ENCODE data around the gene IL3RA. TPM values are rescaled to one million over a fixed set of nuclear protein-coding genes. Genes with fewer than 3 reads are reported as not detected.

Gene IL3RA
- total and polyA plus RNA-seq, 2 of the 8 experiments (the other 6 are each of a cell fraction or from before 2014, with no cell fraction given), result 0.11 TPM; not detected in 1

- Histone ChIP-seq H3K23me2 (ENCODE audit: low read depth, low read length) (no peaks in the 10 kb centered on the region), H3K79me2 (ENCODE audit: control insufficient read depth in 1 of 2, insufficient read depth in 2 of 2, low read length in 2 of 2) (no peaks in the 10 kb centered on the region), H3K27ac (ENCODE audit: low read depth, low read length) (no peak overlapping the region), H2BK120ac (replicated peaks; ENCODE audit: low read depth, low read length) (no peak overlapping the region), H2AFZ (ENCODE audit: low read length) (no peak overlapping the region), H2BK12ac (ENCODE audit: low read depth, low read length) (no peak overlapping the region), H3K9me3 (ENCODE audit: insufficient read depth in 2 of 2, low read depth in 1 of 2, low read length in 1 of 2) (no peaks in the 10 kb centered on the region), H3K14ac (ENCODE audit: insufficient read length) (no peak overlapping the region), H3K4me3 (ENCODE audit: extremely low read depth in 1 of 4, insufficient read depth in 2 of 4, low read depth in 3 of 4, low read length in 4 of 4) (no peak overlapping the region), H2BK15ac (ENCODE audit: low read length) (no peak overlapping the region), H2BK5ac (ENCODE audit: low read depth, low read length) (no peak overlapping the region), H3K27me3 (replicated peaks in 1 of 4; ENCODE audit: control insufficient read depth in 3 of 4, extremely low read depth in 1 of 4, insufficient read depth in 3 of 4, low read length in 3 of 4) (no peaks in the 10 kb centered on the region), H3K23ac (ENCODE audit: insufficient read length) (no peak overlapping the region), H3K4ac (replicated peaks; ENCODE audit: insufficient read length, low read depth, low read length) (no peak overlapping the region), H3K4me2 (ENCODE audit: insufficient read depth in 1 of 2, low read depth in 2 of 2, low read length in 2 of 2) (no peak overlapping the region), H4K8ac (ENCODE audit: extremely low read depth, insufficient read depth, low read length) (no peak overlapping the region), H4K5ac (ENCODE audit: insufficient read length, low read depth, low read length) (no peak overlapping the region), H3K18ac (ENCODE audit: extremely low read depth, low read length) (no peak overlapping the region), H3K56ac (replicated peaks; ENCODE audit: insufficient read length, low read depth, low read length) (no peak overlapping the region), H2BK20ac (ENCODE audit: low read length) (no peak overlapping the region), H3K4me1 (replicated peaks in 1 of 4; ENCODE audit: control insufficient read depth in 3 of 4, insufficient read depth in 4 of 4, low read length in 3 of 4) (peaks cover 0 to 4% (median 1%) of the 10 kb centered on the region in 4 experiments; a peak in 1 of 7 replicates), H4K20me1 (replicated peaks in 1 of 2; ENCODE audit: control insufficient read depth in 1 of 2, insufficient read depth in 2 of 2, low read length in 2 of 2) (peaks cover 3 to 7% of the 10 kb centered on the region in 2 experiments), H3K36me3 (ENCODE audit: control insufficient read depth in 2 of 4, insufficient read depth in 4 of 4, low read length in 3 of 4) (peaks cover 10 to 55% (median 33%) of the 10 kb centered on the region in 4 experiments), H2AK5ac (ENCODE audit: low read depth, low read length) (no peak overlapping the region), H4K91ac (replicated peaks; ENCODE audit: insufficient read length, low read length) (no peak overlapping the region), H3K9ac (replicated peaks in 1 of 4; ENCODE audit: extremely low read depth in 1 of 4, low read depth in 3 of 4, low read length in 3 of 4) (no peak overlapping the region), H3K79me1 (ENCODE audit: low read depth, low read length) (no peaks in the 10 kb centered on the region)
- DNase-seq (ENCODE audit: low read depth in 1 of 2, low spot score in 2 of 2) (no peak), FAIRE-seq (no peak)
- ChIA-PET CTCF (ENCODE audit: partially characterized antibody) (no interaction called here), POLR2A (ENCODE audit: partially characterized antibody) (no interaction called here)
- WGBS, 2 experiments (ENCODE audit: extremely low coverage in 1 of 2, insufficient coverage in 1 of 2, insufficient read length in 1 of 2, insufficient replicate concordance in 2 of 2, low coverage in 1 of 2, low lambda C conversion rate in 2 of 2, missing lambda C conversion rate in 1 of 2), result 95% methylated on average over 10 of the region's 10 CpGs; no CpG with 5 or more reads in 1 of the 2 experiments
- TF ChIP-seq JUN (IDR thresholded peaks at IDR 0.05; ENCODE audit: low read depth, low read length), result no peak
- no peak for TF ChIP-seq CHD2 (IDR thresholded peaks at IDR 0.05; ENCODE audit: low read length)
Measured at GRCh38 chrX:1430451-1430850, 93.9 kb downstream of the IL3RA start.

MicroRNAs encoded within 50 kb of the gene (microRNA counts, 767-probe panel; counts per million panel counts)
- microRNA hsa-miR-3690, result 879 counts per million, percentile 95 among the panel's probes with 10 or more counts

Small RNAs within 50 kb of the gene (microRNA-seq; reads per million reads assigned to microRNA genes)
- 0 reads per million in 2 experiments for gene MIR3690 (ENCODE audit: borderline microRNAs expressed in 2 of 2, borderline number of aligned reads in 2 of 2, borderline replicate concordance in 1 of 2)

Small RNAs within 50 kb of the gene (small RNA-seq; reads per million reads assigned to genes)
- gene MIR3690 (ENCODE audit: insufficient read depth) (not detected), gene RNA5SP498 (ENCODE audit: insufficient read depth) (not detected)

Other genes starting within 250 kb of the IL3RA start
- gene CRLF2, start 124.1 kb upstream of the IL3RA start, total RNA-seq (2021; fragmentation: NEBNext Ultra II Directional; extraction: Animal tissue kit (Norgen Biotek cat#: 25700)), result not detected in 2 replicates
- 0.06 and 0.08 TPM in 2 replicates for gene CRLF2, start 124.1 kb upstream of the IL3RA start, polyA plus RNA-seq (2011; rRNA removed)
- 3.4 and 5.6 TPM in 2 replicates for gene CSF2RA, start 68.0 kb upstream of the IL3RA start, total RNA-seq (2021; fragmentation: NEBNext Ultra II Directional; extraction: Animal tissue kit (Norgen Biotek cat#: 25700))
- gene CSF2RA, start 68.0 kb upstream of the IL3RA start, polyA plus RNA-seq (2011; rRNA removed), result 1.9 and 2.1 TPM in 2 replicates
- gene SLC25A6, start 55.3 kb downstream of the IL3RA start, total RNA-seq (2021; fragmentation: NEBNext Ultra II Directional; extraction: Animal tissue kit (Norgen Biotek cat#: 25700)), result 487 and 514 TPM in 2 replicates
- gene SLC25A6, start 55.3 kb downstream of the IL3RA start, polyA plus RNA-seq (2011; rRNA removed), result 1,220 and 1,529 TPM in 2 replicates
- 75.4 and 81.4 TPM in 2 replicates for gene ASMTL, start 116.1 kb downstream of the IL3RA start, total RNA-seq (2021; fragmentation: NEBNext Ultra II Directional; extraction: Animal tissue kit (Norgen Biotek cat#: 25700))
- 75.6 and 130 TPM in 2 replicates for gene ASMTL, start 116.1 kb downstream of the IL3RA start, polyA plus RNA-seq (2011; rRNA removed)
- 0.09 and 0.11 TPM in 2 replicates for gene P2RY8, start 200.4 kb downstream of the IL3RA start, total RNA-seq (2021; fragmentation: NEBNext Ultra II Directional; extraction: Animal tissue kit (Norgen Biotek cat#: 25700))
- 0.15 and 0.19 TPM in 2 replicates for gene P2RY8, start 200.4 kb downstream of the IL3RA start, polyA plus RNA-seq (2011; rRNA removed)

Measured in H1 (cell line).